IMR-90 (cell line): ENCODE measurements around the gene ASH1L. TPM values are rescaled to one million over a fixed set of nuclear protein-coding genes. Genes with fewer than 3 reads are reported as not detected.

Source experiments
- BHLHE40 ChIP-seq: fragments of 150-350 bp; IDR thresholded peaks from 2 replicates; pipeline ENCODE4 v1.6.1; 2016; ENCODE audit warnings: mild to moderate bottlenecking, low read depth, low read length
- polyA plus RNA-seq, 3 experiments: library from polyadenylated mRNA; depleted of rRNA; stranded (reverse); fragments of >200 nt; gene quantifications; 2 replicates each; pipeline ENCODE4 v1.2.3, GENCODE V29; 2012; ENCODE audit warnings: low replicate concordance in 1 of 3
- total RNA-seq: library from RNA; depleted of rRNA; stranded (reverse); fragments of >200 nt; gene quantifications from 2 replicates; pipeline ENCODE4 v1.2.3, GENCODE V29; 2012
- TF ChIP-seq, protein P1 (sequence below): fragments of 150-350 bp; IDR thresholded peaks from 2 replicates; pipeline ENCODE4 v1.6.1; 2017; ENCODE audit warnings: mild to moderate bottlenecking, antibody characterized with exemption, low read length, low read depth

The ASH1L gene
- total and polyA plus RNA-seq, 2 of the 4 experiments (the other 2 are of a cell fraction), result 13.7 to 18.5 TPM

DNA sequence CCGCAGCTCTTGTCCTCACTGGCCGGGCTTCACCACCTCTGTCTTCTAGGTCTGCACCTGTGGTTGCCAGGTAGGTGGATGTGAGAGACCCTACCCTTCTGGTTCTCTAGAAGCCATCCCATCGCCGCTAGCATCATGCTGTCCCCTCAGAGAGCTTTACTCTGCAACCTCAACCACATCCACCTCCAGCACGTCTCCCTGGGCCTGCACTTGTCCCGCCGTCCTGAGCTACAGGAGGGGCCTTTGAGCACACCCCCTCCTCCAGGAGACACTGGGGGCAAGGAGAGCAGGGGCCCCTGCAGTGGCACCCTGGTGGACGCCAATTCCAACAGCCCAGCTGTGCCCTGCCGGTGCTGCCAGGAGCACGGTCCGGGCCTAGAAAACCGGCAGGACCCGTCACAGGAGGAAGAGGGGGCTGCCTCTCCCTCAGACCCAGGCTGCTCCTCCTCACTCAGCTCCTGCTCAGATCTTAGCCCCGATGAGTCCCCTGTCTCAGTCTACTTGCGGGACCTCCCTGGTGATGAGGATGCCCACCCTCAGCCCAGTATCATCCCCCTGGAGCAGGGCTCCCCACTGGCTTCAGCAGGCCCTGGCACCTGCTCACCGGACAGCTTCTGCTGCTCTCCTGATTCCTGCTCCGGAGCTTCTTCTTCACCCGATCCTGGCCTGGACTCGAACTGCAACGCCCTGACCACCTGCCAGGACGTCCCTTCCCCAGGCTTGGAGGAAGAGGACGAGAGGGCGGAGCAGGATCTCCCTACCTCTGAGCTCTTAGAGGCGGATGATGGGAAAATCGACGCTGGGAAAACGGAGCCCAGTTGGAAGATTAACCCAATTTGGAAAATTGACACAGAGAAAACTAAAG lies 240.7 kb downstream of the ASH1L start (continued):
- TF ChIP-seq, protein P1, sequence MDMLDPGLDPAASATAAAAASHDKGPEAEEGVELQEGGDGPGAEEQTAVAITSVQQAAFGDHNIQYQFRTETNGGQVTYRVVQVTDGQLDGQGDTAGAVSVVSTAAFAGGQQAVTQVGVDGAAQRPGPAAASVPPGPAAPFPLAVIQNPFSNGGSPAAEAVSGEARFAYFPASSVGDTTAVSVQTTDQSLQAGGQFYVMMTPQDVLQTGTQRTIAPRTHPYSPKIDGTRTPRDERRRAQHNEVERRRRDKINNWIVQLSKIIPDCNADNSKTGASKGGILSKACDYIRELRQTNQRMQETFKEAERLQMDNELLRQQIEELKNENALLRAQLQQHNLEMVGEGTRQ, result no peak
- no peak for TF ChIP-seq BHLHE40
